CD4-positive, alpha-beta T cell (primary cell): ENCODE results near the gene ARFGEF2. TPM values are rescaled to one million over a fixed set of nuclear protein-coding genes. Genes with fewer than 3 reads are reported as not detected.

Source experiments
- ATAC-seq: fragments of 200-7000 bp; cut with Tn5 transposase; one replicate; pipeline ENCODE4 v1.10.0; 2022; ENCODE audit warnings: mild to moderate bottlenecking; ENCODE audit not compliant: poor library complexity
- CTCF ChIA-PET: fragments of 350-600 bp; sonication (Branson Sonifier 250); formaldehyde crosslinking; loops from one replicate; lab custom pipeline; 2021; ENCODE audit warnings: antibody characterized with exemption, inconsistent platforms; lab: Charles Lee
- POLR2A ChIA-PET: fragments of 350-600 bp; sonication (Branson Sonifier 250); formaldehyde crosslinking; loops from one replicate; lab custom pipeline; 2021; ENCODE audit warnings: antibody characterized with exemption, inconsistent platforms; lab: Charles Lee
- DNase-seq, 14 experiments: peaks; one replicate each; pipeline ENCODE4 v3.0.0-alpha.2; 2013 to 2020; ENCODE audit warnings: mixed read lengths in 2 of 14
- H3K27ac ChIP-seq, 2 donors: one replicate each; pipeline versions ENCODE4 v1.5.1 to v1.7.0; 2013; ENCODE audit warnings: low read length in 2 of 2, low read depth in 1 of 2, mild to moderate bottlenecking in 1 of 2
- H3K27me3 ChIP-seq, 2 experiments: 1 replicate in 1 of 2; 2 replicates in 1 of 2; pipeline versions ENCODE4 v1.6.1 to v1.7.0; 2013; ENCODE audit warnings: low read length in 2 of 2, control low read depth in 1 of 2, mild to moderate bottlenecking in 1 of 2, moderate library complexity in 1 of 2; ENCODE audit not compliant: insufficient read depth in 2 of 2, control insufficient read depth in 1 of 2
- H3K36me3 ChIP-seq: one replicate; pipeline ENCODE4 v1.6.1; 2013; ENCODE audit warnings: low read length, control low read depth; ENCODE audit not compliant: insufficient read depth
- H3K4me1 ChIP-seq: one replicate; pipeline ENCODE4 v1.6.1; 2013; ENCODE audit warnings: low read length, control low read depth; ENCODE audit not compliant: insufficient read depth
- H3K4me3 ChIP-seq: one replicate; pipeline ENCODE4 v1.5.1; 2013; ENCODE audit warnings: mild to moderate bottlenecking, low read length, moderate library complexity
- H3K9me3 ChIP-seq, 2 experiments: 1 replicate in 1 of 2; 2 replicates in 1 of 2; pipeline versions ENCODE4 v1.6.1 to v1.7.0; 2013; ENCODE audit warnings: low read length in 2 of 2, mild to moderate bottlenecking in 2 of 2, control low read depth in 1 of 2, moderate library complexity in 1 of 2; ENCODE audit not compliant: control insufficient read depth in 1 of 2, insufficient read depth in 1 of 2
- H3K27ac Mint-ChIP-seq: one replicate; pipeline ENCODE4 v1.8.0; 2020; ENCODE audit warnings: mixed read lengths
- H3K27me3 Mint-ChIP-seq: one replicate; pipeline ENCODE4 v1.8.0; 2021; ENCODE audit warnings: mixed read lengths
- H3K36me3 Mint-ChIP-seq: one replicate; pipeline ENCODE4 v1.8.0; 2021; ENCODE audit warnings: low read depth, mixed read lengths
- H3K4me1 Mint-ChIP-seq: one replicate; pipeline ENCODE4 v1.8.0; 2021; ENCODE audit warnings: low read depth, mixed read lengths
- H3K4me3 Mint-ChIP-seq: one replicate; pipeline ENCODE4 v1.8.0; 2020; ENCODE audit warnings: mild to moderate bottlenecking, mixed read lengths
- H3K9me3 Mint-ChIP-seq: one replicate; pipeline ENCODE4 v1.8.0; 2020; ENCODE audit warnings: mixed read lengths
- intact Hi-C, 2 experiments: fragments of 100-400 bp; cut with DNase I in 1 of 2; cut with micrococcal nuclease in 1 of 2; formaldehyde crosslinking; loops; one replicate each; pipeline versions ENCODE4 v1.15.1 to v1.9.0; 2023 to 2025; cut with DNase I, micrococcal nuclease
- total RNA-seq, 174 experiments: library from RNA in 2 of 174; stranded (reverse) in 2 of 174; gene quantifications; one replicate each; pipeline ENCODE4 v1.2.3 and lab custom pipeline; 2021 to 2026
- TF ChIP-seq, protein P1 (sequence below): fragments of 200-600 bp; IDR thresholded peaks from one replicate; pipeline ENCODE4 v1.8.0; 2022; ENCODE audit warnings: antibody characterized with exemption, mild to moderate bottlenecking

ARFGEF2 gene
- total RNA-seq, 2 experiments from 2014 or later, result 23.0 to 23.4 TPM

- Histone ChIP-seq H3K27ac (no peak overlapping the region), H3K27me3 (no peaks in the 10 kb centered on the region), H3K9me3 (no peaks in the 10 kb centered on the region), H3K36me3 (peaks cover 8% of the 10 kb centered on the region), H3K4me1 (peaks cover 25% of the 10 kb centered on the region), H3K4me3 (no peak overlapping the region)
- Mint-ChIP-seq H3K36me3 (peaks cover 2% of the 10 kb centered on the region), H3K4me1 (peaks cover 20% of the 10 kb centered on the region), H3K27me3 (no peaks in the 10 kb centered on the region), H3K27ac (peak overlapping the region; percentile 6), H3K9me3 (no peaks in the 10 kb centered on the region), H3K4me3 (no peak overlapping the region)
- ATAC-seq, result no peak
- TF ChIP-seq, protein P1, sequence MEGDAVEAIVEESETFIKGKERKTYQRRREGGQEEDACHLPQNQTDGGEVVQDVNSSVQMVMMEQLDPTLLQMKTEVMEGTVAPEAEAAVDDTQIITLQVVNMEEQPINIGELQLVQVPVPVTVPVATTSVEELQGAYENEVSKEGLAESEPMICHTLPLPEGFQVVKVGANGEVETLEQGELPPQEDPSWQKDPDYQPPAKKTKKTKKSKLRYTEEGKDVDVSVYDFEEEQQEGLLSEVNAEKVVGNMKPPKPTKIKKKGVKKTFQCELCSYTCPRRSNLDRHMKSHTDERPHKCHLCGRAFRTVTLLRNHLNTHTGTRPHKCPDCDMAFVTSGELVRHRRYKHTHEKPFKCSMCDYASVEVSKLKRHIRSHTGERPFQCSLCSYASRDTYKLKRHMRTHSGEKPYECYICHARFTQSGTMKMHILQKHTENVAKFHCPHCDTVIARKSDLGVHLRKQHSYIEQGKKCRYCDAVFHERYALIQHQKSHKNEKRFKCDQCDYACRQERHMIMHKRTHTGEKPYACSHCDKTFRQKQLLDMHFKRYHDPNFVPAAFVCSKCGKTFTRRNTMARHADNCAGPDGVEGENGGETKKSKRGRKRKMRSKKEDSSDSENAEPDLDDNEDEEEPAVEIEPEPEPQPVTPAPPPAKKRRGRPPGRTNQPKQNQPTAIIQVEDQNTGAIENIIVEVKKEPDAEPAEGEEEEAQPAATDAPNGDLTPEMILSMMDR, result no peak
- intact Hi-C loops, result loop anchor here in 1 of 2 experiments (10.0 kb wide), 1 partner anchor 895 kb away; the partner anchor contains the start of gene RNF114
- CTCF ChIA-PET, result no interaction called here
- POLR2A ChIA-PET, result no interaction called here
- DNase-seq, result no peak
Measured at GRCh38 chr20:49039854-49040253, 118.3 kb downstream of the ARFGEF2 start.

GRCh38 chr20:49043000-49043399 lies 121.5 kb downstream of the ARFGEF2 start:
- ATAC-seq (no peak), DNase-seq (no peak)
- no peak overlapping the region for H3K27ac ChIP-seq
- ChIA-PET POLR2A (no interaction called here), CTCF (no interaction called here)
- H3K36me3 ChIP-seq, result no peaks in the 10 kb centered on the region
- peak overlapping the region; percentile 58 for H3K4me3 Mint-ChIP-seq
- no peaks in the 10 kb centered on the region for H3K9me3 Mint-ChIP-seq
- TF ChIP-seq, protein P1, result no peak
- peaks cover 40% of the 10 kb centered on the region for H3K4me1 ChIP-seq
- H3K9me3 ChIP-seq, result no peaks in the 10 kb centered on the region
- no peaks in the 10 kb centered on the region for H3K27me3 Mint-ChIP-seq
- peaks cover 38% of the 10 kb centered on the region for H3K4me1 Mint-ChIP-seq
- no peak overlapping the region for H3K4me3 ChIP-seq
- no peak overlapping the region for H3K27ac Mint-ChIP-seq
- H3K36me3 Mint-ChIP-seq, result peaks cover 19% of the 10 kb centered on the region
- H3K27me3 ChIP-seq, result no peaks in the 10 kb centered on the region
- intact Hi-C loops, result loop anchor here in 1 of 2 experiments (10.0 kb wide), 1 partner anchor 892 kb away; the partner anchor contains the start of gene RNF114

GRCh38 chr20:49045440-49046086 lies 124.1 kb downstream of the ARFGEF2 start:
- no peaks in the 10 kb centered on the region for H3K9me3 Mint-ChIP-seq
- DNase-seq, result peak in 6 of 14 experiments; percentile 5 to 60 (median 52)
- peak overlapping the region; percentile 92 for H3K27ac Mint-ChIP-seq

More at GRCh38 chr20:49045440-49046086, 124.1 kb downstream of the ARFGEF2 start:
- no peaks in the 10 kb centered on the region for H3K27me3 Mint-ChIP-seq
- peaks cover 33% of the 10 kb centered on the region for H3K36me3 Mint-ChIP-seq
- peaks cover under 1% of the 10 kb centered on the region for H3K36me3 ChIP-seq
- peak overlapping the region; percentile 97 for H3K4me3 Mint-ChIP-seq
- no peak for ATAC-seq
- H3K27ac ChIP-seq, result peak overlapping the region; percentile 91 to 96
- no peaks in the 10 kb centered on the region for H3K27me3 ChIP-seq
- peaks cover 39% of the 10 kb centered on the region for H3K4me1 Mint-ChIP-seq
- H3K4me1 ChIP-seq, result peaks cover 37% of the 10 kb centered on the region
- TF ChIP-seq, protein P1, result no peak
- POLR2A ChIA-PET, result interaction anchor here (0.9 to 2.6 kb wide), 10 partner anchors 8 to 1913 kb away, joined by 3 to 25 read pairs (median 4); partner anchors contain the start of genes DPM1, MOCS3 and ZNFX1
- H3K4me3 ChIP-seq, result peak overlapping the region; percentile 97
- CTCF ChIA-PET, result interaction anchor here (2.4 kb wide), 1 partner anchor 172 kb away, joined by 8 read pairs; no protein-coding TSS in a partner anchor
- no peaks in the 10 kb centered on the region for H3K9me3 ChIP-seq
- intact Hi-C loops, result loop anchor here (1.0 to 10.0 kb wide), 6 partner anchors 123 to 889 kb away; partner anchors contain the start of genes ARFGEF2 (in 1 of the 2), DDX27 (in 1 of the 2), RNF114 (in 1 of the 2) and STAU1 (in 1 of the 2)
